ENCODE results near the gene ABR. TPM values are rescaled to one million over a fixed set of nuclear protein-coding genes. Genes with fewer than 3 reads are reported as not detected.

Gene ABR
- total RNA-seq, 1 donor, result 156 TPM

DNA sequence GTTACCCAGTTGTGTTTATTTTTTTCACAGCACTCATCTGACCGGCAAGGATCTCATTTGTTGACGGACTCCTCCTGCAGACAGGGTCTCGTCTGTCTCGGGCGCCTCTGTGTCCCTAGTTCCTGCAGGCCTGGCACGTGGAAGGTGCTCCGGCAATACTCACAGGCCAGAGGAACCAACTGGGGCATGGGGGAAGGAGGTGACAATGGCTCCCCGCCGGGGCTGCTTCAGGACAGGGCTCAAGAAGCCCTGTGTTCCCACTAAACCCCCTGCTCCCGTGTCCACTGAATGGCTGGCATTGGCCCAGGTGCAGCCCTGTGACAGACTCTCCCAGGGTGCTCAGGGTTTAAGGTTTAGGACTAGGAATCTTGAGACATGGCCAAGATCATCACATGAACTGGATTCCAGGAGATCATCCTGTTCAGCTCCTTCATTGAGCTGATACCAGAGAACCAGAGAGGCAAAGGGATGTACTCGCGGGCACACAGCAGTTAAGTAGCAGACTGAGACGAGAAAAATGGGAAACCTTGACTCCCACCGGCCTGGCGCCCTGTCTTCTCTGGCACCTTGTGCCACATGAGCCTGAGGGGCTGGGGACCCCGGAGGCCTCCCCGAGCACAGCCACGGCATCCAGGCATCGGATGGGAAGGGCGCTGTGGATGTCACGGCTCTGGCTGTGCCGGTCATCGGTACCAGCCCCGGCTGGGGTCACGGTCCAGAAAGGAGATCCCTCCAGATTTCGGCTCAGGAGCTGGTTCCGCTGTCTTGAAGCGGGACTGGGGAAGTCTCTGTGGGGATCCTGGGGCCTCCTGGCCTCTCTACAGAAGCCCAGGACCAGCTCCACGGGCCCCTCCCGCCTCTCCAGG lies 153.8 kb downstream of the ABR start:
- DNase-seq (ENCODE audit: insufficient read length, low spot score, missing footprints), result peak; percentile 86
- H3K27me3 ChIP-seq (ENCODE audit: insufficient read depth, low read length), result no peaks in the 10 kb centered on the region
- H3K27ac ChIP-seq (ENCODE audit: low read depth, low read length), result no peak overlapping the region
- no peaks in the 10 kb centered on the region for H3K36me3 ChIP-seq (ENCODE audit: insufficient read depth, low read length)
- no peak overlapping the region for H3K4me2 ChIP-seq (ENCODE audit: insufficient read depth, low read length)
- no peak overlapping the region for H3K4me3 ChIP-seq (ENCODE audit: insufficient read depth, low read length)
- no peaks in the 10 kb centered on the region for H3K9me3 ChIP-seq (ENCODE audit: low read depth, low read length)
- H3K4me1 ChIP-seq (ENCODE audit: insufficient read depth, low read length), result peaks cover 10% of the 10 kb centered on the region
- TF ChIP-seq, protein P1, sequence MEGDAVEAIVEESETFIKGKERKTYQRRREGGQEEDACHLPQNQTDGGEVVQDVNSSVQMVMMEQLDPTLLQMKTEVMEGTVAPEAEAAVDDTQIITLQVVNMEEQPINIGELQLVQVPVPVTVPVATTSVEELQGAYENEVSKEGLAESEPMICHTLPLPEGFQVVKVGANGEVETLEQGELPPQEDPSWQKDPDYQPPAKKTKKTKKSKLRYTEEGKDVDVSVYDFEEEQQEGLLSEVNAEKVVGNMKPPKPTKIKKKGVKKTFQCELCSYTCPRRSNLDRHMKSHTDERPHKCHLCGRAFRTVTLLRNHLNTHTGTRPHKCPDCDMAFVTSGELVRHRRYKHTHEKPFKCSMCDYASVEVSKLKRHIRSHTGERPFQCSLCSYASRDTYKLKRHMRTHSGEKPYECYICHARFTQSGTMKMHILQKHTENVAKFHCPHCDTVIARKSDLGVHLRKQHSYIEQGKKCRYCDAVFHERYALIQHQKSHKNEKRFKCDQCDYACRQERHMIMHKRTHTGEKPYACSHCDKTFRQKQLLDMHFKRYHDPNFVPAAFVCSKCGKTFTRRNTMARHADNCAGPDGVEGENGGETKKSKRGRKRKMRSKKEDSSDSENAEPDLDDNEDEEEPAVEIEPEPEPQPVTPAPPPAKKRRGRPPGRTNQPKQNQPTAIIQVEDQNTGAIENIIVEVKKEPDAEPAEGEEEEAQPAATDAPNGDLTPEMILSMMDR (IDR thresholded peaks at IDR 0.05; ENCODE audit: extremely low read depth, low read depth, low read length), result no peak
- H3K79me2 ChIP-seq (ENCODE audit: insufficient read depth, low read length), result peaks cover 14% of the 10 kb centered on the region
- no peak overlapping the region for H2AFZ ChIP-seq (ENCODE audit: low read length)
- peaks cover 14% of the 10 kb centered on the region for H4K20me1 ChIP-seq (ENCODE audit: insufficient read depth, low read length)

GRCh38 chr17:1024076-1024475 lies 155.7 kb downstream of the ABR start:
- Histone ChIP-seq H3K4me1 (ENCODE audit: insufficient read depth, low read length) (peaks cover 4% of the 10 kb centered on the region), H3K9me3 (ENCODE audit: low read depth, low read length) (no peaks in the 10 kb centered on the region), H3K79me2 (ENCODE audit: insufficient read depth, low read length) (peaks cover 9% of the 10 kb centered on the region), H4K20me1 (ENCODE audit: insufficient read depth, low read length) (peaks cover under 1% of the 10 kb centered on the region), H3K4me3 (ENCODE audit: insufficient read depth, low read length) (no peak overlapping the region), H3K27me3 (ENCODE audit: insufficient read depth, low read length) (no peaks in the 10 kb centered on the region), H3K27ac (ENCODE audit: low read depth, low read length) (no peak overlapping the region), H2AFZ (ENCODE audit: low read length) (no peak overlapping the region), H3K4me2 (ENCODE audit: insufficient read depth, low read length) (no peak overlapping the region), H3K36me3 (ENCODE audit: insufficient read depth, low read length) (no peaks in the 10 kb centered on the region)
- no peak for DNase-seq (ENCODE audit: insufficient read length, low spot score, missing footprints)
- TF ChIP-seq, protein P1 (IDR thresholded peaks at IDR 0.05; ENCODE audit: extremely low read depth, low read depth, low read length), result no peak

- TF ChIP-seq, protein P1 (IDR thresholded peaks at IDR 0.05; ENCODE audit: extremely low read depth, low read depth, low read length), result no peak
- Histone ChIP-seq H3K36me3 (ENCODE audit: insufficient read depth, low read length) (no peaks in the 10 kb centered on the region), H3K27me3 (ENCODE audit: insufficient read depth, low read length) (no peaks in the 10 kb centered on the region), H3K9me3 (ENCODE audit: low read depth, low read length) (no peaks in the 10 kb centered on the region), H3K4me3 (ENCODE audit: insufficient read depth, low read length) (no peak overlapping the region), H3K79me2 (ENCODE audit: insufficient read depth, low read length) (peaks cover 3% of the 10 kb centered on the region), H3K4me2 (ENCODE audit: insufficient read depth, low read length) (no peak overlapping the region), H3K27ac (ENCODE audit: low read depth, low read length) (no peak overlapping the region), H3K4me1 (ENCODE audit: insufficient read depth, low read length) (no peaks in the 10 kb centered on the region), H4K20me1 (ENCODE audit: insufficient read depth, low read length) (no peaks in the 10 kb centered on the region), H2AFZ (ENCODE audit: low read length) (no peak overlapping the region)
- DNase-seq (ENCODE audit: insufficient read length, low spot score, missing footprints), result no peak
Measured at GRCh38 chr17:1022278-1023024, 157.3 kb downstream of the ABR start.

DNA sequence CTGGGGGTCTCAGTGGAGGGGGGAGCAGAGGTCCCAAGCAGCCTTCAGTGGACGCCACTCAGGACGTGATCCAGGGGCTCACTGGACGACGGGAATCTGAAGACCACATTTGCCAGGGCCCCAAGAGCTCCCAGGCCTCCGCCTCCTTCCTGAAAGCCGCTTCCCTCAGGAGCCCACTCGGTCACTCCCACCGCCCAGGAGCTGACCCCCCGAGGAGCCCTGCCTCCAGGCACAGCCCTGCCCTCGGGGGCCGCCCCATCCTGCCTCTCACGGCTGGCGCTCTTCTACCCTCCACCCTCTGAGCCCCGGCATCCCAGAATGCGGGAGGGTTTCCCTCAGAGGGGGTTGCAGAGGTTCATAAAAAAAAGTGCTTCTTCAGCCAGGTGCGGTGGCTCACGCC lies 158.6 kb downstream of the ABR start:
- H3K4me2 ChIP-seq (ENCODE audit: insufficient read depth, low read length), result no peak overlapping the region
- no peak overlapping the region for H3K27ac ChIP-seq (ENCODE audit: low read depth, low read length)
- peaks cover 3% of the 10 kb centered on the region for H4K20me1 ChIP-seq (ENCODE audit: insufficient read depth, low read length)
- H2AFZ ChIP-seq (ENCODE audit: low read length), result no peak overlapping the region
- H3K4me1 ChIP-seq (ENCODE audit: insufficient read depth, low read length), result no peaks in the 10 kb centered on the region
- H3K36me3 ChIP-seq (ENCODE audit: insufficient read depth, low read length), result no peaks in the 10 kb centered on the region
- no peak overlapping the region for H3K4me3 ChIP-seq (ENCODE audit: insufficient read depth, low read length)
- H3K27me3 ChIP-seq (ENCODE audit: insufficient read depth, low read length), result no peaks in the 10 kb centered on the region
- DNase-seq (ENCODE audit: insufficient read length, low spot score, missing footprints), result no peak
- H3K9me3 ChIP-seq (ENCODE audit: low read depth, low read length), result no peaks in the 10 kb centered on the region
- peaks cover 3% of the 10 kb centered on the region for H3K79me2 ChIP-seq (ENCODE audit: insufficient read depth, low read length)
- TF ChIP-seq, protein P1 (IDR thresholded peaks at IDR 0.05; ENCODE audit: extremely low read depth, low read depth, low read length), result no peak
